Cardiac septum (tissue), 1 donor: ENCODE data around the gene HIVEP3. TPM values are rescaled to one million over a fixed set of nuclear protein-coding genes. Genes with fewer than 3 reads are reported as not detected.

Source experiments
- DNase-seq: peaks from one replicate; pipeline ENCODE4 v3.0.0-alpha.2; 2020; ENCODE audit warnings: low spot score
- intact Hi-C: fragments of 100-400 bp; cut with DNase I; formaldehyde crosslinking; loops from one replicate; pipeline ENCODE4 v1.14.0; 2022
- total RNA-seq: library from RNA; stranded (reverse); fragmentation: NEBNext Ultra II Directional; extraction: Animal tissue kit (Norgen Biotek cat#: 25700); gene quantifications from one replicate; pipeline ENCODE4 v1.2.1, GENCODE V29; 2021
- donor health status: DM: no; HTN: no; CAD: no.

Gene HIVEP3
- total RNA-seq, 1 donor from 2014 or later = 3.7 TPM

GRCh38 chr1:41529621-41530395 lies 388.9 kb downstream of the HIVEP3 start:
- peak; percentile 15 for DNase-seq

GRCh38 chr1:41528726-41529605 lies 389.8 kb downstream of the HIVEP3 start:
- DNase-seq = peak; percentile 41
- intact Hi-C loops = no loop called here

More at GRCh38 chr1:41529621-41530395, 388.9 kb downstream of the HIVEP3 start:
- intact Hi-C loops = no loop called here

GRCh38 chr1:41528106-41528505 lies 390.6 kb downstream of the HIVEP3 start:
- intact Hi-C loops = no loop called here
- DNase-seq = peak; percentile 35

GRCh38 chr1:41526956-41527561 lies 391.7 kb downstream of the HIVEP3 start:
- DNase-seq = peak; percentile 53

GRCh38 chr1:41525891-41526587 lies 392.7 kb downstream of the HIVEP3 start:
- no peak for DNase-seq
- intact Hi-C loops = no loop called here

More at GRCh38 chr1:41526956-41527561, 391.7 kb downstream of the HIVEP3 start:
- intact Hi-C loops = no loop called here

- intact Hi-C loops = no loop called here
- DNase-seq = no peak
Observed at GRCh38 chr1:41524676-41525675, 393.7 kb downstream of the HIVEP3 start.

GRCh38 chr1:41523949-41524675 lies 394.6 kb downstream of the HIVEP3 start:
- intact Hi-C loops = no loop called here
- DNase-seq = no peak

- intact Hi-C loops = no loop called here
- no peak for DNase-seq
Observed at GRCh38 chr1:41523071-41523470, 395.7 kb downstream of the HIVEP3 start.

GRCh38 chr1:41521766-41522165 lies 397.0 kb downstream of the HIVEP3 start:
- intact Hi-C loops = no loop called here
- no peak for DNase-seq

- no peak for DNase-seq
- intact Hi-C loops = no loop called here
Observed at GRCh38 chr1:41520951-41521752, 397.6 kb downstream of the HIVEP3 start.

GRCh38 chr1:41519667-41520066 lies 399.1 kb downstream of the HIVEP3 start:
- no peak for DNase-seq
- intact Hi-C loops = loop anchor here (5.0 kb wide), 2 partner anchors 38 to 53 kb away; no protein-coding TSS in a partner anchor

GRCh38 chr1:41518471-41518870 lies 400.3 kb downstream of the HIVEP3 start:
- no peak for DNase-seq

GRCh38 chr1:41517062-41517438 lies 401.7 kb downstream of the HIVEP3 start:
- intact Hi-C loops = loop anchor here (2.0 to 5.0 kb wide), 3 partner anchors 20 to 55 kb away; no protein-coding TSS in a partner anchor
- DNase-seq = no peak

More at GRCh38 chr1:41518471-41518870, 400.3 kb downstream of the HIVEP3 start:
- intact Hi-C loops = loop anchor here (5.0 kb wide), 2 partner anchors 39 to 54 kb away; no protein-coding TSS in a partner anchor

- peak; percentile 94 for DNase-seq
- intact Hi-C loops = loop anchor here (2.0 to 5.0 kb wide), 3 partner anchors 20 to 56 kb away; no protein-coding TSS in a partner anchor
Observed at GRCh38 chr1:41516168-41517061, 402.3 kb downstream of the HIVEP3 start.

- DNase-seq = no peak
- intact Hi-C loops = loop anchor here (2.0 to 5.0 kb wide), 3 partner anchors 21 to 57 kb away; no protein-coding TSS in a partner anchor
Observed at GRCh38 chr1:41515778-41516167, 402.9 kb downstream of the HIVEP3 start.
